ENCODE results near the gene CTU2.

DNA sequence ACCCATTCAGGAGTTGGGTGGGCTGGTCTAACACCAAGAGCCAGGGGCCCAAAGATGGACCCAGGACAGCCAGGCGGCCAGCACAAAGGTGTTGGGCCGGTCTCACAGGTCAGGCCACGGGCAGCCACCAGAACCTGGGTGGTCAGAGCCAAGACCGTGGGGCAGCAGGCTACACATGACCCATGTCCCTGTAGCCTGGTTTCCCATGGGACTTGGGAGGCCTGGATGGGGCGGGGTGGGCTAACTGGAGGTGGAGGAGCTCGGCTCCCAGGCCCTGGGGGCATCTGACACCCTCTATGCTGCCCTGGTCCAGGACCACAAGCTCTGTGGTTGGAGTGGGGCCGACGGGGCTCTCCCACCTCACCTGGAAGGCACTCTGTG lies 17.2 kb downstream of the CTU2 start:
- no peak for TF ChIP-seq REST (IDR thresholded peaks at IDR 0.05; ENCODE audit: low read depth, low read length)
- TF ChIP-seq FOS (IDR thresholded peaks at IDR 0.05; ENCODE audit: borderline replicate concordance, extremely low read depth, insufficient read length) = no peak
- TF ChIP-seq ATF7 (IDR thresholded peaks at IDR 0.05; ENCODE audit: low read depth) = no peak
- no peak for TF ChIP-seq RELA (IDR thresholded peaks at IDR 0.05; ENCODE audit: borderline replicate concordance, partially characterized antibody)
- TF ChIP-seq, protein P1, sequence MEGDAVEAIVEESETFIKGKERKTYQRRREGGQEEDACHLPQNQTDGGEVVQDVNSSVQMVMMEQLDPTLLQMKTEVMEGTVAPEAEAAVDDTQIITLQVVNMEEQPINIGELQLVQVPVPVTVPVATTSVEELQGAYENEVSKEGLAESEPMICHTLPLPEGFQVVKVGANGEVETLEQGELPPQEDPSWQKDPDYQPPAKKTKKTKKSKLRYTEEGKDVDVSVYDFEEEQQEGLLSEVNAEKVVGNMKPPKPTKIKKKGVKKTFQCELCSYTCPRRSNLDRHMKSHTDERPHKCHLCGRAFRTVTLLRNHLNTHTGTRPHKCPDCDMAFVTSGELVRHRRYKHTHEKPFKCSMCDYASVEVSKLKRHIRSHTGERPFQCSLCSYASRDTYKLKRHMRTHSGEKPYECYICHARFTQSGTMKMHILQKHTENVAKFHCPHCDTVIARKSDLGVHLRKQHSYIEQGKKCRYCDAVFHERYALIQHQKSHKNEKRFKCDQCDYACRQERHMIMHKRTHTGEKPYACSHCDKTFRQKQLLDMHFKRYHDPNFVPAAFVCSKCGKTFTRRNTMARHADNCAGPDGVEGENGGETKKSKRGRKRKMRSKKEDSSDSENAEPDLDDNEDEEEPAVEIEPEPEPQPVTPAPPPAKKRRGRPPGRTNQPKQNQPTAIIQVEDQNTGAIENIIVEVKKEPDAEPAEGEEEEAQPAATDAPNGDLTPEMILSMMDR (IDR thresholded peaks at IDR 0.05 in 2 of 3, conservative IDR thresholded peaks at IDR 0.05 in 1 of 3; ENCODE audit: control insufficient read depth in 2 of 3, extremely low read depth in 1 of 3, insufficient read depth in 1 of 3, low read depth in 3 of 3, low read length in 3 of 3) = no peak
- no peak for TF ChIP-seq GABPA (IDR thresholded peaks at IDR 0.05; ENCODE audit: low read depth)
- no peak for TF ChIP-seq E2F8 (IDR thresholded peaks at IDR 0.05; ENCODE audit: low read depth, partially characterized antibody)
- no peak for TF ChIP-seq EZH2 (IDR thresholded peaks at IDR 0.05; ENCODE audit: borderline replicate concordance, control insufficient read depth, low read depth, low read length)
- TF ChIP-seq SIX5 (IDR thresholded peaks at IDR 0.05; ENCODE audit: low read depth, low read length, severe bottlenecking) = no peak
- no peak for TF ChIP-seq SREBF2 (IDR thresholded peaks at IDR 0.05; ENCODE audit: low read length)

Data from GM12878 (cell line).